ENCODE results near the gene AK1. TPM values are rescaled to one million over a fixed set of nuclear protein-coding genes. Genes with fewer than 3 reads are reported as not detected.

The AK1 gene
- total and polyA plus RNA-seq, 2 experiments from 2014 or later: 175 to 413 TPM

DNA sequence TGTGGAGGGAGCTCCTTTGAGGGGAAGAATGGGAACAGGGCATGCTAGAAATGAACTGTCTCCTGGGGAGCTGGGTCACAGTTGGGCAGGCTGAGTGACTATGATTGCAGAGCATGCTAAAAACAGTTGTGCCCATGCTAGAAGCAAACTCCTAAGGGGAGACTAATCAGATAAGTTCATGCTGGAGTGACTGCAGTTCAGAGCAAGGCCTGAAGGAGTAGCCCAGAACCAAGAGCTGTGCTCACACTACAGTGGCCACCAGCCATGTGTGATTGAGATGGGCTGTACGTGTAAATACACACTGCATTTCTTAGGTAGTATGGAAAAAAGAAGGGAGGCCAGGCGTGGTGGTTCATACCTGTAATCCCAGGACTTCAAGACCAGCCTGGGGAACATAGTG is 10.3 kb upstream of the AK1 start:
- no peak overlapping the region for H3K4me3 ChIP-seq
- peaks cover 4% of the 10 kb centered on the region for H3K4me1 ChIP-seq (ENCODE audit: low read depth)
- H3K27me3 ChIP-seq: no peaks in the 10 kb centered on the region
- no peaks in the 10 kb centered on the region for H3K9me3 ChIP-seq (ENCODE audit: low read depth)
- peaks cover 23% of the 10 kb centered on the region for H3K36me3 ChIP-seq
- peak in 1 of 2 donors; percentile 32 for DNase-seq (ENCODE audit: low read depth in 1 of 2, low spot score in 1 of 2)
- H3K27ac ChIP-seq: peak overlapping the region; percentile 25
- TF ChIP-seq, protein P1, sequence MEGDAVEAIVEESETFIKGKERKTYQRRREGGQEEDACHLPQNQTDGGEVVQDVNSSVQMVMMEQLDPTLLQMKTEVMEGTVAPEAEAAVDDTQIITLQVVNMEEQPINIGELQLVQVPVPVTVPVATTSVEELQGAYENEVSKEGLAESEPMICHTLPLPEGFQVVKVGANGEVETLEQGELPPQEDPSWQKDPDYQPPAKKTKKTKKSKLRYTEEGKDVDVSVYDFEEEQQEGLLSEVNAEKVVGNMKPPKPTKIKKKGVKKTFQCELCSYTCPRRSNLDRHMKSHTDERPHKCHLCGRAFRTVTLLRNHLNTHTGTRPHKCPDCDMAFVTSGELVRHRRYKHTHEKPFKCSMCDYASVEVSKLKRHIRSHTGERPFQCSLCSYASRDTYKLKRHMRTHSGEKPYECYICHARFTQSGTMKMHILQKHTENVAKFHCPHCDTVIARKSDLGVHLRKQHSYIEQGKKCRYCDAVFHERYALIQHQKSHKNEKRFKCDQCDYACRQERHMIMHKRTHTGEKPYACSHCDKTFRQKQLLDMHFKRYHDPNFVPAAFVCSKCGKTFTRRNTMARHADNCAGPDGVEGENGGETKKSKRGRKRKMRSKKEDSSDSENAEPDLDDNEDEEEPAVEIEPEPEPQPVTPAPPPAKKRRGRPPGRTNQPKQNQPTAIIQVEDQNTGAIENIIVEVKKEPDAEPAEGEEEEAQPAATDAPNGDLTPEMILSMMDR (IDR thresholded peaks at IDR 0.05; ENCODE audit: low read depth, low read length): no peak

DNA sequence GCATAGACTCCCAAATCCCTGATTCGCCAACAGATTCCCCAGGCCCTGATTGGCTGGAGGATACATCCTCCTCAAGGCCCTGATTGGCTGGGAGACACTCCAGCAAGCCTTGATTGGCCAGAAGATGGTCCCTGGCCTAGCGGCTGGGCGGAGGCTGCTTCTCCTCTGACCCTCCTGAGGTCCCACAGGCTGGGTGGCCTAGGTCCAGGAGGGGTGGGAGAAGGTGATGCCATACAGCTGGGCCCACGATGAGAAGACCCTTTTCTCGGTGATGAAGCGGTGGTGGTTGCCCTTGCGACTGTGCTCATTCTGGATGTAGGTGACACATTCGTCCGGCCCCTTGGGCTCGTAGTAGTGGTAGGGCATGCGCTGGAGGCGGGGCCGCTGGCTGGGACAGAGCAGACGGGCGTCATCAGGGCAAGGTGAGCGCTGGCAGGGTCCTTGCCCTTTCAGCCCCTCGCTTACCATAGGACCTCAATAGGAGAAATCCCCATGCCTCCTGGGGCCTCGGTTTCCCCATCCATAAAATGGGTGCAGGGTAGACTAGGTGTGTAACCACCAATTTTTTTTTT is 9.0 kb upstream of the AK1 start:
- TF ChIP-seq, protein P1 (IDR thresholded peaks at IDR 0.05; ENCODE audit: low read depth, low read length): no peak
- Histone ChIP-seq H3K27me3 (no peaks in the 10 kb centered on the region), H3K27ac (no peak overlapping the region), H3K9me3 (ENCODE audit: low read depth) (no peaks in the 10 kb centered on the region), H3K4me3 (no peak overlapping the region), H3K4me1 (ENCODE audit: low read depth) (peaks cover 4% of the 10 kb centered on the region), H3K36me3 (peaks cover 18% of the 10 kb centered on the region)
- no peak for DNase-seq (ENCODE audit: low read depth in 1 of 2, low spot score in 1 of 2)

DNA sequence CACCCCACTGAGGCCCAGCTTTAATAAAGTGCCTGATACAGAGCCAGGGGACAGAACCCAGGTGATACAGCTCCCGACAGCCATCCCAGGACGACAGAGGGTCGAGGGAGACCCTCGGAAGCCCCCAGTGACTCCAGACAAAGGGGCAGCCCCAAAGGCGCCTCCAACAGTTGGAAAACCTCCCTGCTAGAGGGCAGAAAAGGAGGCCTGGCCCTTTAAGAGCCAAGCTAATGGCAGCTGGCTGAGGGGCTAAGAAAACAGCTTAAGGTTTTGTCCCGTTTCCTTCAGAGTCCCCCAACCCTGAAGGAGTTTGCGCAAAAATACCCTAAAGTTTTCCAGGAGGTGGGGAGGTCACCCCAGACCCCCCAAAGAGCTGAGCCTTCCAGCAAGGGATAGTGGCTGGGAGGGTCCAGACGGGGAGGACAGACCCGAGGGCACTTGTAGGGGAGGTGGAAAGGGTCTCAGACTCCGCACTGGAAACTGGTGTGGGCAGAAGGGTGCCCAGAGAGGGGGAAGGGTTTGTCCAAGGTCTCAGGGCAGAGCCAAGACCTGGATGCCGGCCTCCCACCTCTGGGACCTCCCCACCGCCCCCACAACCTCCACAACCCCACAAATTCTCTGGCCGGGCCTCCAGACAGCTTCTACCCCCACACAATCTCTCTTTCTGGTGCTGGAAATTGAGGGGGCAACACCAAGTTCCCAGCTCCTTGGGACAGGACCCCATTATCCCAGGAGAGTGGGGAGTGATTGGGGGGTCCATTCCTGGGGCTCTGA is 8.2 kb upstream of the AK1 start:
- H3K4me1 ChIP-seq (ENCODE audit: low read depth): peaks cover 4% of the 10 kb centered on the region
- H3K36me3 ChIP-seq: peaks cover 18% of the 10 kb centered on the region
- H3K27me3 ChIP-seq: no peaks in the 10 kb centered on the region
- H3K9me3 ChIP-seq (ENCODE audit: low read depth): no peaks in the 10 kb centered on the region
- H3K4me3 ChIP-seq: no peak overlapping the region
- TF ChIP-seq, protein P1 (IDR thresholded peaks at IDR 0.05; ENCODE audit: low read depth, low read length): no peak
- peak overlapping the region; percentile 74 for H3K27ac ChIP-seq
- DNase-seq (ENCODE audit: low read depth in 1 of 2, low spot score in 1 of 2): no peak

DNA sequence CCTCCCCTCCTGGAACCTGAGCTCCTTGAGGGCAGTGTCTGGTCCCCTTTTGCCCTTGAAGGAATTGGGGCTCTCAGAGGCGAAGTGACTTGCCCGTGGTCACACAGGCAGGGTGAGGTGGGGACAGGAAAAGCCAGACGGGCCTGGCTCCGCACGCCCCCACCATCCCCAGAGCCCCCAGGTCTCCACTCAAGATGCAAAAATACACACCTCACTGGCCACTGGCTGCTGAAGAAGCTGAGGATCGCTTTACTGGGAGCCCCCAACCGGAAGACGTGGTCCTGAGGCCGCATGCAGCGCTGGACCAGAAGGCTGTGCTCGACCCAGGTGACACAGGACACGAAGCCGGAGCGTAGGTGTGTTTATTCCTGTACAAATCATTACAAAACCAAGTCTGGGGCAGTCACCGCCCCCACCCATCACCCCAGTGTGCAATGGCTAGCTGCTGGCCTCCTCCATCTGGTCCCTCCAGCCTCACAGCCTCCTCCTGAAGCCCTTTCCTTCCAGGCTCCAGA is 7.6 kb upstream of the AK1 start:
- H3K9me3 ChIP-seq (ENCODE audit: low read depth): no peaks in the 10 kb centered on the region
- peak overlapping the region; percentile 74 for H3K27ac ChIP-seq
- TF ChIP-seq, protein P1 (IDR thresholded peaks at IDR 0.05; ENCODE audit: low read depth, low read length): no peak
- H3K27me3 ChIP-seq: no peaks in the 10 kb centered on the region
- H3K36me3 ChIP-seq: peaks cover 15% of the 10 kb centered on the region
- peaks cover 4% of the 10 kb centered on the region for H3K4me1 ChIP-seq (ENCODE audit: low read depth)
- H3K4me3 ChIP-seq: no peak overlapping the region
- DNase-seq (ENCODE audit: low read depth in 1 of 2, low spot score in 1 of 2): no peak

DNA sequence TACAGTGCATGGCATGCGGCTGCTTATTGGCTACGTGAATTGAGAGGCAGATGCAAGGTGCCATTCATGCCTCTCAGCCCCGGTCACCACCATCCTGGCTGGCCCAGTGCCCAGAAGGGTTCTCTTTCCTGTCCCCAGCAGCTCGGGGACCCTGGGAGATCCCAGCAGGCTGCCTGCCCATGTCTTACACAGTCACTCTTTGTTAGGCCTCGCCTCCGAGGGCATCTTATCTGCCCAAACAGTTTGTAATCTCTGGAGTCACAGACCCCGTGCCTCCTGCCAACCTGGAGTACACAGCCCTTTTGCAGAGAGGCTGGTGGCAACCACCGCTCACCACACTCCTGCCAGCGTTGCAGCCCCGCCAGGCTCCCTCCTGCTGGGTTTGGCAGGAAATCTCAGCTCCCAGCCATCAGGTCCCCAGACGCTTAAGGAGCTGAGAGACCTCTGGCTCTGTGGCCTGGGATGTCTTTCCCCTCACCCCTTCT is 7.0 kb upstream of the AK1 start:
- peak overlapping the region; percentile 74 for H3K27ac ChIP-seq
- peaks cover 4% of the 10 kb centered on the region for H3K4me1 ChIP-seq (ENCODE audit: low read depth)
- no peaks in the 10 kb centered on the region for H3K27me3 ChIP-seq
- TF ChIP-seq, protein P1 (IDR thresholded peaks at IDR 0.05; ENCODE audit: low read depth, low read length): no peak
- DNase-seq (ENCODE audit: low read depth in 1 of 2, low spot score in 1 of 2): peak in 1 of 2 donors; percentile 47
- H3K4me3 ChIP-seq: no peak overlapping the region
- no peaks in the 10 kb centered on the region for H3K9me3 ChIP-seq (ENCODE audit: low read depth)
- peaks cover 13% of the 10 kb centered on the region for H3K36me3 ChIP-seq

Data from cardiac muscle cell (in vitro differentiated cells and primary cell).